HepG2 (cell line): ENCODE data around the gene BAZ1B. TPM values are rescaled to one million over a fixed set of nuclear protein-coding genes. Genes with fewer than 3 reads are reported as not detected.

Source experiments
- BRF2 ChIP-seq: sonication (generic); formaldehyde crosslinking; IDR thresholded peaks from 2 replicates; pipeline ENCODE4 v1.8.1; 2022; ENCODE audit warnings: mild to moderate bottlenecking, missing genetic modification reagents
- CENPT ChIP-seq: sonication (generic); formaldehyde crosslinking; IDR thresholded peaks from 2 replicates; pipeline ENCODE4 v1.8.0; 2022; ENCODE audit warnings: low read depth, mild to moderate bottlenecking, moderate library complexity, missing genetic modification reagents
- CSRNP2 ChIP-seq: sonication (generic); formaldehyde crosslinking; conservative IDR thresholded peaks from 2 replicates; pipeline ENCODE4 v1.8.0; 2022; ENCODE audit warnings: low read depth, missing genetic modification reagents
- DPF2 ChIP-seq: sonication (generic); formaldehyde crosslinking; IDR thresholded peaks from 2 replicates; pipeline ENCODE4 v1.4.0; 2020; ENCODE audit warnings: mild to moderate bottlenecking, low read depth, missing genetic modification reagents, borderline replicate concordance
- E2F2 ChIP-seq: sonication (generic); formaldehyde crosslinking; IDR thresholded peaks from 2 replicates; pipeline ENCODE4 v1.4.0; 2020; ENCODE audit warnings: missing genetic modification reagents, borderline replicate concordance
- FOSL1 ChIP-seq: sonication (generic); formaldehyde crosslinking; IDR thresholded peaks from 2 replicates; pipeline ENCODE4 v1.9.0; 2021; ENCODE audit warnings: missing genetic modification reagents, borderline replicate concordance
- KDM3A ChIP-seq: IDR thresholded peaks from 2 replicates; pipeline ENCODE4 v1.6.1; 2018; ENCODE audit warnings: low read depth, missing compliant biosample characterization
- LCORL ChIP-seq, 2 experiments: fragments of 450-650 bp in 1 of 2; sonication (generic) in 1 of 2; formaldehyde crosslinking in 1 of 2; IDR thresholded peaks; 2 replicates each; pipeline versions ENCODE4 v1.5.0 to v1.6.1; 2017 to 2020; ENCODE audit warnings: antibody characterized with exemption in 1 of 2, missing genetic modification reagents in 1 of 2
- MTA1 ChIP-seq: sonication (generic); formaldehyde crosslinking; IDR thresholded peaks from 2 replicates; pipeline ENCODE4 v1.4.0; 2020; ENCODE audit warnings: missing genetic modification reagents, mild to moderate bottlenecking, borderline replicate concordance
- MTF1 ChIP-seq: sonication (generic); formaldehyde crosslinking; IDR thresholded peaks from 2 replicates; pipeline ENCODE4 v1.5.0; 2020; ENCODE audit warnings: missing genetic modification reagents
- NFIB ChIP-seq: sonication (generic); formaldehyde crosslinking; IDR thresholded peaks from 2 replicates; pipeline ENCODE4 v1.9.0; 2021; ENCODE audit warnings: missing genetic modification reagents, mild to moderate bottlenecking, borderline replicate concordance
- THAP11 ChIP-seq: IDR thresholded peaks from 2 replicates; pipeline ENCODE4 v1.6.1; 2016; ENCODE audit warnings: missing biosample characterization, missing genetic modification reagents
- ZBTB49 ChIP-seq: sonication (generic); formaldehyde crosslinking; IDR thresholded peaks from 2 replicates; pipeline ENCODE4 v1.4.0; 2020; ENCODE audit warnings: missing genetic modification reagents, borderline replicate concordance
- ZBTB7B ChIP-seq: sonication (generic); formaldehyde crosslinking; IDR thresholded peaks from 2 replicates; pipeline ENCODE4 v1.4.0; 2020; ENCODE audit warnings: missing genetic modification reagents
- ZMYM4 ChIP-seq: sonication (generic); formaldehyde crosslinking; IDR thresholded peaks from 2 replicates; pipeline ENCODE4 v1.8.1; 2023; ENCODE audit warnings: mild to moderate bottlenecking, missing genetic modification reagents
- ZNF496 ChIP-seq: sonication (generic); formaldehyde crosslinking; IDR thresholded peaks from 2 replicates; pipeline ENCODE4 v1.8.1; 2023; ENCODE audit warnings: mild to moderate bottlenecking, moderate library complexity, missing genetic modification reagents; ENCODE audit not compliant: insufficient replicate concordance
- ZNF589 ChIP-seq: sonication (generic); formaldehyde crosslinking; conservative IDR thresholded peaks from 2 replicates; pipeline ENCODE4 v1.8.0; 2022; ENCODE audit warnings: mild to moderate bottlenecking, moderate library complexity, missing genetic modification reagents
- ZNF615 ChIP-seq: sonication (generic); formaldehyde crosslinking; IDR thresholded peaks from 2 replicates; pipeline ENCODE4 v1.5.0; 2020; ENCODE audit warnings: mild to moderate bottlenecking, missing genetic modification reagents, borderline replicate concordance
- ZNF747 ChIP-seq: sonication (generic); formaldehyde crosslinking; IDR thresholded peaks from 2 replicates; pipeline ENCODE4 v1.8.1; 2023; ENCODE audit warnings: missing genetic modification reagents, mild to moderate bottlenecking, borderline replicate concordance
- ZNF891 ChIP-seq: sonication (generic); formaldehyde crosslinking; IDR thresholded peaks from 2 replicates; pipeline ENCODE4 v1.5.0; 2020; ENCODE audit warnings: mild to moderate bottlenecking, missing genetic modification reagents
- ZSCAN30 ChIP-seq: sonication (generic); formaldehyde crosslinking; IDR thresholded peaks from 2 replicates; pipeline ENCODE4 v1.5.0; 2020; ENCODE audit warnings: mild to moderate bottlenecking, missing genetic modification reagents
- polyA plus RNA-seq, 8 experiments: library from polyadenylated mRNA; depleted of rRNA in 3 of 8; stranded (reverse) in 7 of 8; unstranded in 1 of 8; fragments of >200 nt; fragmentation: Illumina TruSeq in 4 of 8; extraction: Trizol in 4 of 8; gene quantifications; 2 replicates each; pipeline versions ENCODE4 v1.2.1 to v1.2.3, GENCODE V29; 2011 to 2016; ENCODE audit warnings: low read depth in 4 of 8, missing spikeins in 1 of 8, mixed read lengths in 1 of 8; ENCODE audit not compliant: insufficient read depth in 1 of 8
- total RNA-seq, 5 experiments: library from RNA; depleted of rRNA; stranded (reverse); fragments of >200 nt; fragmentation: Illumina TruSeq; extraction: Trizol; gene quantifications; 2 replicates each; pipeline ENCODE4 v1.2.3, GENCODE V29; 2016; ENCODE audit warnings: low read depth in 1 of 5

Gene BAZ1B
- total and polyA plus RNA-seq, 2 of the 13 experiments (the other 11 are each of a cell fraction or from before 2014, with no cell fraction given), result 18.6 to 69.4 TPM

- peak; percentile 83; the same call in 1 of the 2 replicates for TF ChIP-seq CSRNP2 (CRISPR knock-in tag)
- peak; percentile 89 for TF ChIP-seq ZBTB7B
- peak; percentile 98 for TF ChIP-seq ZNF891 (CRISPR knock-in tag)
- no peak for TF ChIP-seq DPF2
- peak; percentile 68; the same call in 1 of the 2 replicates for TF ChIP-seq MTA1
- peak; percentile 97 for TF ChIP-seq CENPT (CRISPR knock-in tag)
- TF ChIP-seq ZNF589 (CRISPR knock-in tag), result no peak; the same call in 1 of the 2 replicates
- TF ChIP-seq BRF2 (CRISPR knock-in tag), result no peak
- TF ChIP-seq ZSCAN30 (CRISPR knock-in tag), result 0 out of 2 replicates have a peak, but pooled peaks have one; percentile 70
- TF ChIP-seq ZMYM4, result peak; percentile 82
- TF ChIP-seq LCORL (IDR thresholded peaks at IDR 0.05), result no peak
- peak; percentile 72 for TF ChIP-seq LCORL (CRISPR knock-in tag; IDR thresholded peaks at IDR 0.05)
- peak; percentile 17 for TF ChIP-seq ZNF496 (CRISPR knock-in tag)
- peak; percentile 94; the same call in 1 of the 2 replicates for TF ChIP-seq E2F2 (CRISPR knock-in tag)
- TF ChIP-seq NFIB (CRISPR knock-in tag), result 0 out of 2 replicates have a peak, but pooled peaks have one; percentile 45
- peak; percentile 22; the same call in 1 of the 2 replicates for TF ChIP-seq FOSL1 (CRISPR knock-in tag)
- peak; percentile 97 for TF ChIP-seq ZNF747 (CRISPR knock-in tag)
- TF ChIP-seq ZBTB49 (CRISPR knock-in tag), result no peak; the same call in 1 of the 2 replicates
- TF ChIP-seq MTF1 (CRISPR knock-in tag), result peak; percentile 83; the same call in 1 of the 2 replicates
- no peak; the same call in 1 of the 2 replicates for TF ChIP-seq THAP11 (CRISPR knock-in tag)
- no peak for TF ChIP-seq KDM3A (CRISPR knock-in tag)
- TF ChIP-seq ZNF615 (CRISPR knock-in tag), result peak; percentile 66; the same call in 1 of the 2 replicates
These were observed 35.5 kb upstream of the BAZ1B start, which contains the start of gene BCL7B (continued) for GRCh38 chr7:73557397-73558257.
